RWPE1 (cell line): ENCODE data around the gene RHD.
A peak's percentile ranks its signal among the peaks of the same experiment; 100 is the strongest.
"Not testable (repeated sequence)": the region's sequence is repeated elsewhere in the genome, so short reads cannot be mapped to it uniquely, and the experiment has no call there.

Experiments used
- CTCF ChIA-PET: fragments of 350-600 bp; sonication (Branson Sonifier 250); formaldehyde crosslinking; extraction: SDS; loops from one replicate; lab custom pipeline; 2021; lab: Yijun Ruan, JAX
- POLR2A ChIA-PET: fragments of 400-600 bp; formaldehyde crosslinking; extraction: SDS; loops from one replicate; lab custom pipeline; 2020; ENCODE audit warnings: antibody characterized with exemption; ENCODE audit not compliant: low non-redundant PET; lab: Yijun Ruan, JAX
- DNase-seq: peaks from one replicate; pipeline ENCODE4 v3.0.0; 2012; ENCODE audit warnings: low spot score
- H3K27ac ChIP-seq: fragments of 450-650 bp; 2 replicates; pipeline ENCODE4 v1.5.1; 2017
- CTCF ChIP-seq: fragments of 450-650 bp; conservative IDR thresholded peaks from 2 replicates; pipeline ENCODE4 v1.5.1; 2017; ENCODE audit warnings: low read depth, mild to moderate bottlenecking

The RHD gene

GRCh38 chr1:25257196-25257595, 15.1 kb upstream of the RHD start:
- ChIA-PET CTCF (no interaction called here), POLR2A (no interaction called here)
- no peak for TF ChIP-seq CTCF
- H3K27ac ChIP-seq = no peak overlapping the region
- DNase-seq = no peak

- H3K27ac ChIP-seq, CTCF ChIA-PET, POLR2A ChIA-PET, DNase-seq: not testable (repeated sequence)
- TF ChIP-seq CTCF = 0 out of 2 replicates have a peak, but pooled peaks have one; percentile 9
Measured at GRCh38 chr1:25259813-25260212, 12.5 kb upstream of the RHD start.

- CTCF ChIA-PET, H3K27ac ChIP-seq, POLR2A ChIA-PET, DNase-seq: not testable (repeated sequence)
Measured at GRCh38 chr1:25260336-25260735, 12.0 kb upstream of the RHD start.

GRCh38 chr1:25266554-25267287, 5.6 kb upstream of the RHD start:
- H3K27ac ChIP-seq, CTCF ChIA-PET, DNase-seq, POLR2A ChIA-PET: not testable (repeated sequence)

GRCh38 chr1:25267288-25268142, 4.8 kb upstream of the RHD start:
- DNase-seq = peak; percentile 59
- H3K27ac ChIP-seq = peak overlapping the region; percentile 85
- POLR2A ChIA-PET, CTCF ChIA-PET: not testable (repeated sequence)

GRCh38 chr1:25268143-25268760, 4.1 kb upstream of the RHD start:
- POLR2A ChIA-PET, DNase-seq: not testable (repeated sequence)
- peak overlapping the region; percentile 85 for H3K27ac ChIP-seq
- CTCF ChIA-PET = interaction anchor here (0.7 kb wide), 1 partner anchor 182 kb away, joined by 3 read pairs; no protein-coding TSS in a partner anchor

- DNase-seq, POLR2A ChIA-PET, CTCF ChIA-PET, H3K27ac ChIP-seq: not testable (repeated sequence)
Measured at GRCh38 chr1:25275648-25276047, 3.3 kb downstream of the RHD start.

GRCh38 chr1:25277295-25277694, 5.0 kb downstream of the RHD start:
- CTCF ChIA-PET, POLR2A ChIA-PET: not testable (repeated sequence)

GRCh38 chr1:25278358-25278757, 6.0 kb downstream of the RHD start:
- H3K27ac ChIP-seq, DNase-seq, CTCF ChIA-PET, POLR2A ChIA-PET: not testable (repeated sequence)

More at GRCh38 chr1:25277295-25277694, 5.0 kb downstream of the RHD start:
- H3K27ac ChIP-seq, DNase-seq: not testable (repeated sequence)

- DNase-seq, POLR2A ChIA-PET, CTCF ChIA-PET, H3K27ac ChIP-seq: not testable (repeated sequence)
Measured at GRCh38 chr1:25278790-25279189, 6.5 kb downstream of the RHD start.

- H3K27ac ChIP-seq, DNase-seq, CTCF ChIA-PET, POLR2A ChIA-PET: not testable (repeated sequence)
Measured at GRCh38 chr1:25279693-25280111, 7.4 kb downstream of the RHD start.

GRCh38 chr1:25285862-25286261, 13.6 kb downstream of the RHD start:
- H3K27ac ChIP-seq, CTCF ChIA-PET, POLR2A ChIA-PET, DNase-seq: not testable (repeated sequence)

GRCh38 chr1:25287164-25287563, 14.9 kb downstream of the RHD start:
- DNase-seq, POLR2A ChIA-PET, CTCF ChIA-PET, H3K27ac ChIP-seq: not testable (repeated sequence)

GRCh38 chr1:25288573-25289101, 16.3 kb downstream of the RHD start:
- DNase-seq, POLR2A ChIA-PET, CTCF ChIA-PET: not testable (repeated sequence)

More at GRCh38 chr1:25288573-25289101, 16.3 kb downstream of the RHD start:
- H3K27ac ChIP-seq = not testable (repeated sequence)
